Measurements from ENCODE around the gene BUD23. TPM values are rescaled to one million over a fixed set of nuclear protein-coding genes. Genes with fewer than 3 reads are reported as not detected.

BUD23 gene
- total and polyA plus RNA-seq, 11 donors = 57.4 to 150 (median 69.6) TPM

- Histone ChIP-seq H3K4me3 (no peak overlapping the region), H3K4me1 (peaks cover 0 to 6% (median 0%) of the 10 kb centered on the region in 12 donors), H3K27ac (no peak overlapping the region), H3K9me3 (no peaks in the 10 kb centered on the region), H3K27me3 (no peaks in the 10 kb centered on the region), H3K36me3 (peaks cover 0 to 49% (median 36%) of the 10 kb centered on the region in 9 donors)
- no peak for DNase-seq
- WGBS, 4 donors = 79 to 89% (median 87%) methylated on average over 13 to 15 of the region's 15 CpGs
- peak in 1 of 4 donors; percentile 5 for ATAC-seq
- TF ChIP-seq CTCF (IDR thresholded peaks at IDR 0.05) (no peak), POLR2A (IDR thresholded peaks at IDR 0.05) (no peak)
- intact Hi-C loops (cut with DNase I) = no loop called here
Measured at GRCh38 chr7:73700581-73701134, 17.3 kb downstream of the BUD23 start.

GRCh38 chr7:73701357-73701995 lies 18.1 kb downstream of the BUD23 start:
- TF ChIP-seq CTCF (IDR thresholded peaks at IDR 0.05) (peak in 11 of 12 donors; percentile 24 to 59 (median 40)), POLR2A (IDR thresholded peaks at IDR 0.05) (no peak)
- Histone ChIP-seq H3K36me3 (peaks cover 0 to 41% (median 28%) of the 10 kb centered on the region in 9 donors), H3K27ac (no peak overlapping the region), H3K27me3 (no peaks in the 10 kb centered on the region), H3K9me3 (no peaks in the 10 kb centered on the region), H3K4me1 (peaks cover 0 to 6% (median 0%) of the 10 kb centered on the region in 12 donors), H3K4me3 (no peak overlapping the region)
- intact Hi-C loops (cut with DNase I) = no loop called here
- DNase-seq (no peak), ATAC-seq (peak in 2 of 4 donors; percentile 28 to 40)
- WGBS, 4 donors = 70 to 76% (median 73%) methylated on average over 13 of the region's 13 CpGs

- no peak for ATAC-seq
- TF ChIP-seq CTCF (IDR thresholded peaks at IDR 0.05) (no peak), POLR2A (IDR thresholded peaks at IDR 0.05) (no peak)
- H3K4me3 ChIP-seq = no peak overlapping the region
- H3K36me3 ChIP-seq = peaks cover 0 to 33% (median 21%) of the 10 kb centered on the region in 9 donors
- H3K4me1 ChIP-seq = peaks cover 0 to 6% (median 0%) of the 10 kb centered on the region in 12 donors
- intact Hi-C loops (cut with DNase I) = no loop called here
- no peaks in the 10 kb centered on the region for H3K27me3 ChIP-seq
- 87 to 92% (median 90%) methylated on average over 8 of the region's 8 CpGs for WGBS, 4 donors
- no peak overlapping the region for H3K27ac ChIP-seq
- H3K9me3 ChIP-seq = no peaks in the 10 kb centered on the region
- no peak for DNase-seq
Measured at GRCh38 chr7:73702226-73702625, 18.8 kb downstream of the BUD23 start.

- Histone ChIP-seq H3K27me3 (no peaks in the 10 kb centered on the region), H3K4me1 (peaks cover 0 to 6% (median 0%) of the 10 kb centered on the region in 12 donors), H3K36me3 (peaks cover 0 to 29% (median 16%) of the 10 kb centered on the region in 9 donors), H3K4me3 (no peak overlapping the region), H3K27ac (no peak overlapping the region), H3K9me3 (no peaks in the 10 kb centered on the region)
- DNase-seq = no peak
- TF ChIP-seq POLR2A (IDR thresholded peaks at IDR 0.05) (no peak), CTCF (IDR thresholded peaks at IDR 0.05) (no peak)
- ATAC-seq = no peak
- WGBS, 4 donors = 72 to 92% (median 90%) methylated on average over 6 to 18 of the region's 18 CpGs
- intact Hi-C loops (cut with DNase I) = no loop called here
Measured at GRCh38 chr7:73702665-73703064, 19.3 kb downstream of the BUD23 start.

Data from heart left ventricle (tissue), 16 donors.